ENCODE measurements around the gene VAX1. TPM values are rescaled to one million over a fixed set of nuclear protein-coding genes. Genes with fewer than 3 reads are reported as not detected.

VAX1 gene
- total and polyA plus RNA-seq, 2 donors (not counting 1 experiment from before 2014, with no cell fraction given): not detected

DNA sequence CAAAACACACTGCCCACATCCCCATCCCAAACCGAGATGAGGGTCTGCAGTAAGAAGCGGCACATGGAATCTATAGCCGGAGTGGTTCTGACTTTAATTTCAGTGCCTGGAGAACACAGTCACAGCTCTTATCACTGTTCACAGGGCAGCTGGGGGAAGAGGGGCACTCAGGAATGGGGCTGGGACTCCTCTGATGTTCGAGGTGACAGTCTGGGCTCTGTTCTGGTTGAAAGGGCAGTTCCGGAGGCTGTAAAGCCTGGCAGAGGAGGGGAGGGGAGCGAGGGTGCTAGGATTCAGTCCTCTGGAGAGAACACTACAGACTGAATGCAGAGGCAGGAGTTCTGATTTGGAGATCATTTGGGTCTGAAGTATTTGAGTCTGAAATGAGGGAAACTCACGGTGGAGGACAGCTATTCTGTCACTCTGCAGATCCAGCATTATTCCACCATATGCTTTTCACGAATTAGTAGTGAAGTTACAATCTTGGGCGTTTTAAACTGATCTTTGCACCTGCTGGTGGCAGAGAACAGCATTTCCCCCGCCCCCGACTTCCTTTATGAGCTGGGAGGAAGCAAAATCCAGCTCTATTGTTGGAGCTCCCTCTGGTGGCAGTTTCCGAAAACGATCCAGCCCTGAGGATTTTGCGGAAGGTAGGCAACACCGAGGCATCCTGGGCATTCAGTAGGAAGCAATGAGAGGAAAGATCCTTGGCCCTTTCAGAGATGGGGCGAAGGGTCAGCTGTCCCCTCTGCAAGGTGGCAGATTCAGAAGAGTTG is 36.6 kb upstream of the VAX1 start:
- CTCF ChIA-PET: interaction anchor here (0.7 to 6.2 kb wide), 23 partner anchors 8 to 492 kb away, joined by 3 to 158 read pairs (median 5); no protein-coding TSS in a partner anchor
- peaks cover 0 to 9% (median 1%) of the 10 kb centered on the region in 3 donors for H3K9me3 ChIP-seq (ENCODE audit: control extremely low read depth in 1 of 3, control insufficient read depth in 2 of 3, insufficient read depth in 1 of 3, low read length in 2 of 3)
- H3K27ac Mint-ChIP-seq: peak overlapping the region; percentile 7
- H3K4me1 ChIP-seq (ENCODE audit: control insufficient read depth in 2 of 2, insufficient read depth in 2 of 2, low read length in 2 of 2): peaks cover 17 to 21% of the 10 kb centered on the region in 2 donors
- H3K27me3 Mint-ChIP-seq: peaks cover 50% of the 10 kb centered on the region
- peak overlapping the region in 4 of 5 experiments; percentile 38 to 69 (median 54) for H3K4me3 ChIP-seq (ENCODE audit: control extremely low read depth in 1 of 5, extremely low read depth in 1 of 5, insufficient read depth in 1 of 5, low read depth in 2 of 5, low read length in 4 of 5)
- no peaks in the 10 kb centered on the region for H4K20me1 ChIP-seq (ENCODE audit: control insufficient read depth, insufficient read depth, low read length, poor library complexity, severe bottlenecking)
- peak overlapping the region; percentile 68 for H3K9ac ChIP-seq (ENCODE audit: low read length)
- no peaks in the 10 kb centered on the region for H3K9me3 Mint-ChIP-seq (ENCODE audit: insufficient read depth)
- POLR2A ChIA-PET: no interaction called here
- no peaks in the 10 kb centered on the region for H3K79me2 ChIP-seq (ENCODE audit: control insufficient read depth, insufficient read depth, low read length)
- H3K4me1 Mint-ChIP-seq: peaks cover 16% of the 10 kb centered on the region
- peak overlapping the region; percentile 91 for H3K4me3 Mint-ChIP-seq
- H3K27me3 ChIP-seq (replicated peaks in 1 of 4; ENCODE audit: control extremely low read depth in 1 of 4, control insufficient read depth in 3 of 4, insufficient read depth in 4 of 4, low read length in 3 of 4): peaks cover 0 to 44% (median 28%) of the 10 kb centered on the region in 4 experiments
- peak overlapping the region; percentile 78 for H3K4me2 ChIP-seq (replicated peaks; ENCODE audit: low read depth, low read length, poor library complexity, severe bottlenecking)
- H3K27ac ChIP-seq (ENCODE audit: low read length in 2 of 2): no peak overlapping the region
- peak overlapping the region; percentile 84 for H2AFZ ChIP-seq (ENCODE audit: insufficient read depth, low read depth, low read length, poor library complexity, severe bottlenecking)
- WGBS (ENCODE audit: insufficient coverage): 0% methylated on average over 11 of the region's 16 CpGs
- H3K36me3 ChIP-seq (replicated peaks in 1 of 2; ENCODE audit: control extremely low read depth in 1 of 2, control insufficient read depth in 1 of 2, extremely low read depth in 1 of 2, insufficient read depth in 2 of 2, low read length in 1 of 2): no peaks in the 10 kb centered on the region
- DNase-seq (peak; percentile 84), ATAC-seq (ENCODE audit: low read depth) (peak; percentile 81)
- TF ChIP-seq EZH2 (IDR thresholded peaks at IDR 0.05; ENCODE audit: borderline replicate concordance, insufficient read depth, low read depth, low read length, poor library complexity, severe bottlenecking) (no peak), CTCF (IDR thresholded peaks at IDR 0.05) (peak; percentile 81)
- intact Hi-C loops (cut with micrococcal nuclease): loop anchor here (1.0 to 2.0 kb wide), 2 partner anchors 377 to 386 kb away; no protein-coding TSS in a partner anchor

- Histone ChIP-seq H3K27me3 (replicated peaks in 1 of 4; ENCODE audit: control extremely low read depth in 1 of 4, control insufficient read depth in 3 of 4, insufficient read depth in 4 of 4, low read length in 3 of 4) (peaks cover 0 to 79% (median 58%) of the 10 kb centered on the region in 4 experiments), H3K9ac (ENCODE audit: low read length) (no peak overlapping the region), H3K4me3 (ENCODE audit: control extremely low read depth in 1 of 5, extremely low read depth in 1 of 5, insufficient read depth in 1 of 5, low read depth in 2 of 5, low read length in 4 of 5) (no peak overlapping the region), H3K9me3 (ENCODE audit: control extremely low read depth in 1 of 3, control insufficient read depth in 2 of 3, insufficient read depth in 1 of 3, low read length in 2 of 3) (peaks cover 0 to 40% (median 0%) of the 10 kb centered on the region in 3 donors), H3K27ac (ENCODE audit: low read length in 2 of 2) (no peak overlapping the region), H3K4me1 (ENCODE audit: control insufficient read depth in 2 of 2, insufficient read depth in 2 of 2, low read length in 2 of 2) (peaks cover 25% of the 10 kb centered on the region in 2 donors), H2AFZ (ENCODE audit: insufficient read depth, low read depth, low read length, poor library complexity, severe bottlenecking) (no peak overlapping the region), H3K79me2 (ENCODE audit: control insufficient read depth, insufficient read depth, low read length) (no peaks in the 10 kb centered on the region), H3K4me2 (replicated peaks; ENCODE audit: low read depth, low read length, poor library complexity, severe bottlenecking) (no peak overlapping the region), H4K20me1 (ENCODE audit: control insufficient read depth, insufficient read depth, low read length, poor library complexity, severe bottlenecking) (no peaks in the 10 kb centered on the region), H3K36me3 (replicated peaks in 1 of 2; ENCODE audit: control extremely low read depth in 1 of 2, control insufficient read depth in 1 of 2, extremely low read depth in 1 of 2, insufficient read depth in 2 of 2, low read length in 1 of 2) (no peaks in the 10 kb centered on the region)
- no peak overlapping the region for H3K27ac Mint-ChIP-seq
- H3K27me3 Mint-ChIP-seq: peaks cover 64% of the 10 kb centered on the region
- intact Hi-C loops (cut with micrococcal nuclease): no loop called here
- ATAC-seq (ENCODE audit: low read depth): no peak
- H3K9me3 Mint-ChIP-seq (ENCODE audit: insufficient read depth): peaks cover 2% of the 10 kb centered on the region
- ChIA-PET CTCF (interaction anchor here (0.7 to 1.4 kb wide), 3 partner anchors 372 to 382 kb away, joined by 3 to 5 read pairs (median 5); no protein-coding TSS in a partner anchor), POLR2A (no interaction called here)
- H3K4me3 Mint-ChIP-seq: no peak overlapping the region
- WGBS (ENCODE audit: insufficient coverage): 17% methylated on average over 2 of the region's 6 CpGs
- no peak for DNase-seq
- peaks cover 19% of the 10 kb centered on the region for H3K4me1 Mint-ChIP-seq
- TF ChIP-seq EZH2 (IDR thresholded peaks at IDR 0.05; ENCODE audit: borderline replicate concordance, insufficient read depth, low read depth, low read length, poor library complexity, severe bottlenecking) (no peak), CTCF (IDR thresholded peaks at IDR 0.05) (no peak)
These were observed 32.2 kb upstream of the VAX1 start for GRCh38 chr10:117170244-117170643.
